MM.1S (cell line): Measurements from ENCODE around the gene NIPAL4.

Source experiments
- CTCF ChIP-seq: fragments of 300-600 bp; sonication (generic); IDR thresholded peaks from 2 replicates; pipeline ENCODE4 v1.5.1; 2016; ENCODE audit warnings: antibody characterized with exemption, low read length, mixed read lengths
- EZH2phosphoT487 ChIP-seq: fragments of 300-600 bp; sonication (generic); IDR thresholded peaks from 2 replicates; pipeline ENCODE4 v1.6.1; 2018; ENCODE audit warnings: antibody characterized with exemption, low read length

- no peak for TF ChIP-seq CTCF
- TF ChIP-seq EZH2phosphoT487 = no peak
Observed at GRCh38 chr5:157458835-157459234, 1.2 kb upstream of the NIPAL4 start.
